A673 (cell line): ENCODE measurements around the gene GABRG3. TPM values are rescaled to one million over a fixed set of nuclear protein-coding genes. Genes with fewer than 3 reads are reported as not detected.

Source experiments
- BruUV-seq: library from RNA; stranded (reverse); fragments of 400-500 nt; replicated peaks from 2 replicates; lab custom pipeline; 2021; lab: Mats Ljungman, UMichigan
- CTCF ChIA-PET: fragments of 300-600 bp; sonication (Branson Sonifier 250); formaldehyde crosslinking; loops from one replicate; lab custom pipeline; 2022; ENCODE audit warnings: antibody characterized with exemption; lab: Charles Lee
- POLR2A ChIA-PET: fragments of 300-600 bp; sonication (Branson Sonifier 250); formaldehyde crosslinking; loops from one replicate; lab custom pipeline; 2022; ENCODE audit warnings: antibody characterized with exemption; ENCODE audit not compliant: low non-redundant PET; lab: Charles Lee
- DNase-seq: peaks from one replicate; pipeline ENCODE4 v3.0.0-alpha.2; 2015; ENCODE audit warnings: low spot score
- H3K27ac ChIP-seq: fragments of 200-600 bp; sonication (generic); 2 replicates; pipeline ENCODE4 v1.5.1; 2016; ENCODE audit warnings: mixed run types, low read depth, mild to moderate bottlenecking, mixed read lengths, antibody characterized with exemption, low read length; ENCODE audit not compliant: poor library complexity, severe bottlenecking
- H3K27me3 ChIP-seq: fragments of 200-600 bp; sonication (generic); replicated peaks from 2 replicates; pipeline ENCODE4 v1.6.1; 2017; ENCODE audit warnings: mixed run types, low read depth, mild to moderate bottlenecking, mixed read lengths, antibody characterized with exemption, low read length; ENCODE audit not compliant: insufficient read depth, poor library complexity
- H3K36me3 ChIP-seq: fragments of 200-600 bp; sonication (generic); 2 replicates; pipeline ENCODE4 v1.6.1; 2016; ENCODE audit warnings: mixed run types, mild to moderate bottlenecking, mixed read lengths, antibody characterized with exemption, low read length; ENCODE audit not compliant: insufficient read depth, poor library complexity, severe bottlenecking
- H3K4me1 ChIP-seq: fragments of 200-600 bp; sonication (generic); 2 replicates; pipeline ENCODE4 v1.6.1; 2017; ENCODE audit warnings: mixed run types, mild to moderate bottlenecking, mixed read lengths, antibody characterized with exemption, low read length; ENCODE audit not compliant: insufficient read depth, poor library complexity, severe bottlenecking
- H3K4me3 ChIP-seq: fragments of 200-600 bp; sonication (generic); 2 replicates; pipeline ENCODE4 v1.5.1; 2016; ENCODE audit warnings: low read depth, mixed run types, mild to moderate bottlenecking, mixed read lengths, low read length; ENCODE audit not compliant: poor library complexity, severe bottlenecking
- H3K9me3 ChIP-seq: fragments of 200-600 bp; sonication (generic); 2 replicates; pipeline ENCODE4 v1.6.1; 2016; ENCODE audit warnings: mixed run types, low read depth, mild to moderate bottlenecking, mixed read lengths, antibody characterized with exemption, low read length; ENCODE audit not compliant: poor library complexity, severe bottlenecking
- EZH2 ChIP-seq: fragments of 200-600 bp; sonication (generic); IDR thresholded peaks from 2 replicates; pipeline ENCODE4 v1.6.1; 2017; ENCODE audit warnings: borderline replicate concordance, low read depth, mild to moderate bottlenecking, mixed read lengths, antibody characterized with exemption, low read length; ENCODE audit not compliant: poor library complexity, severe bottlenecking
- intact Hi-C: fragments of 100-400 bp; cut with micrococcal nuclease; formaldehyde crosslinking; loops from one replicate; pipeline ENCODE4 v1.10.0; 2022; ENCODE audit not compliant: unreplicated experiment
- total RNA-seq: library from RNA; stranded (reverse); gene quantifications from 2 replicates; pipeline ENCODE4 v1.2.3, GENCODE V29; 2021
- TF ChIP-seq, protein P1 (sequence below): fragments of 300-800, 200-600 bp; sonication (generic); conservative IDR thresholded peaks from 2 replicates; pipeline ENCODE4 v1.5.1; 2017; ENCODE audit warnings: low read depth, mild to moderate bottlenecking, antibody characterized with exemption, low read length, moderate library complexity, mixed read lengths

GABRG3 gene
- total RNA-seq, 1 experiment from 2014 or later = not detected

DNA sequence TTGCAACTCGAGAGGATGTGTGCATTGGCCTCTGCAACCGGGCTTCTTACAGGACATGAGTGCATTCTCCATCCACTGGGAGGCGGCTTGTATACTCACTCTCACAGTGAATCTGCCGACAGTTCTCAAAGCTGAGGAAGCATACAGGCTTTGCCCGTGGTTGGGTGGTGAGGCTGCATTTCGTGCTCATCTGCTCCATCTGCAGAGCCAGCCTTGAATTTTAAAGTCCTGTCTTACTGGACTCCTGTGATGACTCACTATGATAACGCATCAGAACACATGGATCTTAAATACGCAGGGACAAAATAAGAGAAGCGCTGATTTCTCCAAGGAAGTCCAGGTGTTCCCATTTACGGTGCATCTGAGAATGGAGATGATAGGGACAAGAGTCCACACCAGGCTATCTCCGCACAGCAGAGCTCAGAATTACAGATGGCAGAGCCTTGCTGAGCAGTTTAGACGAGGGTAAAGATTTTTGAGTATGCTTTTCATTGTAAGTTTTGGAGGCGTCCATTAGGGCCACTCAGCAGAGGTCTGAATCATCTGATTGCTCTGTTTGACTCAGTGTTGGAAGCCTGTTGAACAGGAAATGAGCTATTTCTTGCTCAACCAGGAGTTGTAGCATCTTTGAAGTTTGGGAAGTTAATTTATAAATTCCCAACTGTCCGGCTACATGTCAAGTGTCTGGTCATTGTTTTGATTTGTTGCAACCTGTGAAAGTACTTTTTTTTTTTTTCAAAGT lies 87.1 kb downstream of the GABRG3 start:
- Histone ChIP-seq H3K27ac (no peak overlapping the region), H3K4me3 (no peak overlapping the region), H3K4me1 (no peaks in the 10 kb centered on the region), H3K27me3 (no peaks in the 10 kb centered on the region), H3K36me3 (no peaks in the 10 kb centered on the region), H3K9me3 (peaks cover 21% of the 10 kb centered on the region)
- TF ChIP-seq EZH2 = no peak
- TF ChIP-seq, protein P1, sequence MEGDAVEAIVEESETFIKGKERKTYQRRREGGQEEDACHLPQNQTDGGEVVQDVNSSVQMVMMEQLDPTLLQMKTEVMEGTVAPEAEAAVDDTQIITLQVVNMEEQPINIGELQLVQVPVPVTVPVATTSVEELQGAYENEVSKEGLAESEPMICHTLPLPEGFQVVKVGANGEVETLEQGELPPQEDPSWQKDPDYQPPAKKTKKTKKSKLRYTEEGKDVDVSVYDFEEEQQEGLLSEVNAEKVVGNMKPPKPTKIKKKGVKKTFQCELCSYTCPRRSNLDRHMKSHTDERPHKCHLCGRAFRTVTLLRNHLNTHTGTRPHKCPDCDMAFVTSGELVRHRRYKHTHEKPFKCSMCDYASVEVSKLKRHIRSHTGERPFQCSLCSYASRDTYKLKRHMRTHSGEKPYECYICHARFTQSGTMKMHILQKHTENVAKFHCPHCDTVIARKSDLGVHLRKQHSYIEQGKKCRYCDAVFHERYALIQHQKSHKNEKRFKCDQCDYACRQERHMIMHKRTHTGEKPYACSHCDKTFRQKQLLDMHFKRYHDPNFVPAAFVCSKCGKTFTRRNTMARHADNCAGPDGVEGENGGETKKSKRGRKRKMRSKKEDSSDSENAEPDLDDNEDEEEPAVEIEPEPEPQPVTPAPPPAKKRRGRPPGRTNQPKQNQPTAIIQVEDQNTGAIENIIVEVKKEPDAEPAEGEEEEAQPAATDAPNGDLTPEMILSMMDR = no peak
- CTCF ChIA-PET = no interaction called here
- intact Hi-C loops = no loop called here
- POLR2A ChIA-PET = no interaction called here
- no peak for DNase-seq
- no TSS peak for BruUV-seq

- BruUV-seq = no TSS peak
- Histone ChIP-seq H3K27ac (no peak overlapping the region), H3K9me3 (peaks cover 22% of the 10 kb centered on the region), H3K27me3 (no peaks in the 10 kb centered on the region), H3K36me3 (no peaks in the 10 kb centered on the region), H3K4me1 (no peaks in the 10 kb centered on the region), H3K4me3 (no peak overlapping the region)
- ChIA-PET CTCF (no interaction called here), POLR2A (no interaction called here)
- intact Hi-C loops = no loop called here
- TF ChIP-seq, protein P1 = no peak
- no peak for TF ChIP-seq EZH2
- no peak for DNase-seq
Measured at GRCh38 chr15:27058939-27059338, 88.0 kb downstream of the GABRG3 start.

DNA sequence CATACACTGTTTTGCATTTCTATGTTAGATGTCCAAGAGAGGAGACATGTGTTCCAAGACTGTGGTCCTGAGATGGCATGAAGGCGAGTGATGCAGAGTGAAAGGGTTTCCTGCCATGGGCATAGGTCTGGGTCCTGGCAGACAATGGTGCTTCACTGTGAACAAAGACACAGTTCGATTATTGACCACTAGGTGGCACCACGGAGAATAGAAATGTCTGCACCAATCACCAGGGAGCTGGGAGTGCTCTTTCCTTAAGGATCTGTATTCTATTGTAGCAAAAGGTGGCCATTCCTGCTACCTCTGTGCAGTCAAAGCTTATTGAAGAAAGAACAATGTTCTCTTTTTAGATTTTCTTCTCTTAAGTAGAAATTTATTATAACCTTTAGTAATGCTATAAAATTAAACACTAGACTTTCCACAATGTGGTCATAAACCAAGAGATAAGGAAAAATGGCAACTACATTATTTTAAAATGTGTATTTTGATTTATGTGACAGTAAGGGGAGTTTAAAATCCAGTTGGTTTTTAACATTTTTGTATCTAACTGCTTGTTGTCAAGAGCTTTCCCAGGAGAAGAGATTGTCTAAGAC lies 88.7 kb downstream of the GABRG3 start:
- peak; percentile 37 for DNase-seq
- Histone ChIP-seq H3K4me3 (no peak overlapping the region), H3K9me3 (peaks cover 24% of the 10 kb centered on the region), H3K27me3 (no peaks in the 10 kb centered on the region), H3K4me1 (no peaks in the 10 kb centered on the region), H3K36me3 (no peaks in the 10 kb centered on the region), H3K27ac (no peak overlapping the region)
- TF ChIP-seq, protein P1 = peak; percentile 56
- no peak for TF ChIP-seq EZH2
- intact Hi-C loops = no loop called here
- ChIA-PET CTCF (no interaction called here), POLR2A (no interaction called here)
- BruUV-seq = no TSS peak
